ENCODE measurements around the gene DOK5. TPM values are rescaled to one million over a fixed set of nuclear protein-coding genes. Genes with fewer than 3 reads are reported as not detected.

The DOK5 gene
- total RNA-seq, 1 donor from 2014 or later: 0.69 TPM

GRCh38 chr20:54512694-54513093 lies 37.3 kb downstream of the DOK5 start:
- Histone ChIP-seq H3K4me3 (no peak overlapping the region), H3K36me3 (no peaks in the 10 kb centered on the region), H3K27ac (no peak overlapping the region), H3K4me1 (no peaks in the 10 kb centered on the region), H3K27me3 (no peaks in the 10 kb centered on the region), H3K9me3 (no peaks in the 10 kb centered on the region)
- intact Hi-C loops (cut with DNase I): no loop called here
- ATAC-seq (no peak), DNase-seq (no peak)
- TF ChIP-seq CTCF (IDR thresholded peaks at IDR 0.05): no peak

- Histone ChIP-seq H3K4me1 (no peaks in the 10 kb centered on the region), H3K27ac (no peak overlapping the region), H3K9me3 (no peaks in the 10 kb centered on the region), H3K27me3 (no peaks in the 10 kb centered on the region), H3K4me3 (no peak overlapping the region), H3K36me3 (no peaks in the 10 kb centered on the region)
- no peak for ATAC-seq
- TF ChIP-seq CTCF (IDR thresholded peaks at IDR 0.05): no peak
- DNase-seq: no peak
- intact Hi-C loops (cut with DNase I): no loop called here
Measured at GRCh38 chr20:54514028-54514607, 38.7 kb downstream of the DOK5 start.

GRCh38 chr20:54515793-54516628 lies 40.6 kb downstream of the DOK5 start:
- Histone ChIP-seq H3K4me3 (no peak overlapping the region), H3K4me1 (no peaks in the 10 kb centered on the region), H3K9me3 (no peaks in the 10 kb centered on the region), H3K27me3 (no peaks in the 10 kb centered on the region), H3K27ac (no peak overlapping the region), H3K36me3 (no peaks in the 10 kb centered on the region)
- ATAC-seq: no peak
- intact Hi-C loops (cut with DNase I): no loop called here
- DNase-seq: no peak
- no peak for TF ChIP-seq CTCF (IDR thresholded peaks at IDR 0.05)

DNA sequence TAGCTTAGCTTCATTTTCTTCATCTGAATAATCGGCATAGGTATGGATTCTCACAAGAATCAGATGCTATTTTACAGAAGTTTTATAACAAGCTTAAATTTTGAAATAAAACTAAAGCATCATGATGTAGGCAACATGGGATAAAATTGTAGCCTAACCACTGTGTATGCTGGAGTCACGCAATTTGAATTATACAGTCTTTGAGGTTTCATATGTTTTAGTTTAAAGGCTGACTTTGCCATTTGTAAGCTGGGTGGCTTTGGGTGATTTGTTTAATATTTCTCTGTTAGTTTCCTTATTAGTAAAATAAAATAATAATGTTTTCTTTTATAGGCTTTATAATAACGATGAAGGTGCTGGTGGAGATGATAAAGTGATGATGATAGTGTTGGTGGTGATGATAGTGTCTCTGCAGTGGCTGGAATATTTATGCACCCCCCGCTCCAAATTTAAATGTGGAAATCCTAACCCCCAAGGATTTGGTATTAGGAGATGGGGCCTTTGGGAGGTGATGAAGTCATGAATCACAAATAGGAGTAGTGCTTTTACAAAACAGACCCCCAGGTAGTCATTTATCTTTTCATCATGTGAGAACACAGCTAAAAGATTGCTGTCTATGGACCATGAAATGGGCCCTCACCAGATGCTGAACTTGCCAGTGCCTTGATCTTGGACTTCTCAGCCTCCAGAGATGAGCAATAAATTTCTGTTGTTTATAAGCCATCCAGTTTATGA lies 42.0 kb downstream of the DOK5 start:
- H3K36me3 ChIP-seq: no peaks in the 10 kb centered on the region
- H3K4me1 ChIP-seq: no peaks in the 10 kb centered on the region
- TF ChIP-seq CTCF (IDR thresholded peaks at IDR 0.05): no peak
- no peak overlapping the region for H3K4me3 ChIP-seq
- ATAC-seq (no peak), DNase-seq (no peak)
- intact Hi-C loops (cut with DNase I): no loop called here
- H3K27ac ChIP-seq: no peak overlapping the region
- no peaks in the 10 kb centered on the region for H3K9me3 ChIP-seq
- no peaks in the 10 kb centered on the region for H3K27me3 ChIP-seq

- DNase-seq (no peak), ATAC-seq (no peak)
- Histone ChIP-seq H3K4me3 (no peak overlapping the region), H3K27me3 (no peaks in the 10 kb centered on the region), H3K4me1 (no peaks in the 10 kb centered on the region), H3K9me3 (no peaks in the 10 kb centered on the region), H3K27ac (no peak overlapping the region), H3K36me3 (no peaks in the 10 kb centered on the region)
- intact Hi-C loops (cut with DNase I): no loop called here
- no peak for TF ChIP-seq CTCF (IDR thresholded peaks at IDR 0.05)
Measured at GRCh38 chr20:54524849-54525248, 49.5 kb downstream of the DOK5 start.

Measured in upper lobe of right lung (tissue), 1 donor.